OCI-LY7 (cell line): ENCODE data around the gene EMSY. TPM values are rescaled to one million over a fixed set of nuclear protein-coding genes. Genes with fewer than 3 reads are reported as not detected.

Experiments
- BruUV-seq: library from RNA; stranded (reverse); fragments of 400-500 nt; replicated peaks from 2 replicates; lab custom pipeline; 2021; lab: Mats Ljungman, UMichigan
- CTCF ChIA-PET: fragments of 300-600 bp; sonication (Branson Sonifier 250); formaldehyde crosslinking; loops from one replicate; lab custom pipeline; 2022; ENCODE audit warnings: antibody characterized with exemption; ENCODE audit not compliant: unreplicated experiment; lab: Charles Lee
- POLR2A ChIA-PET: fragments of 300-600 bp; sonication (Branson Sonifier 250); formaldehyde crosslinking; loops from one replicate; lab custom pipeline; 2022; ENCODE audit warnings: antibody characterized with exemption; lab: Charles Lee
- DNase-seq: peaks from one replicate; pipeline ENCODE4 v3.0.0-alpha.2; 2015; ENCODE audit warnings: low spot score
- H2AFZ ChIP-seq: fragments of 200-600 bp; sonication (generic), shearing (Covaris generic); 2 replicates; pipeline ENCODE4 v1.6.1; 2014; ENCODE audit warnings: mild to moderate bottlenecking, antibody characterized with exemption, low read length, moderate library complexity
- H3K27ac ChIP-seq: fragments of 200-600 bp; sonication (generic); 2 replicates; pipeline ENCODE4 v1.5.1; 2014; ENCODE audit warnings: mixed run types, low read depth, mild to moderate bottlenecking, moderate library complexity, low read length, inconsistent platforms; ENCODE audit not compliant: poor library complexity, severe bottlenecking
- H3K36me3 ChIP-seq: fragments of 200-600 bp; sonication (generic); 2 replicates; pipeline ENCODE4 v1.6.1; 2014; ENCODE audit warnings: mild to moderate bottlenecking, antibody characterized with exemption, low read length, moderate library complexity, mixed read lengths; ENCODE audit not compliant: insufficient read depth
- H3K4me1 ChIP-seq: fragments of 200-600 bp; sonication (generic); 2 replicates; pipeline ENCODE4 v1.5.1; 2014; ENCODE audit warnings: mild to moderate bottlenecking, low read length; ENCODE audit not compliant: insufficient read depth, poor library complexity, severe bottlenecking
- H3K4me2 ChIP-seq: fragments of 200-600 bp; sonication (generic); 2 replicates; pipeline ENCODE4 v1.6.1; 2014; ENCODE audit warnings: mild to moderate bottlenecking, low read length
- H3K4me3 ChIP-seq: fragments of 200-600 bp; sonication (generic); 2 replicates; pipeline ENCODE4 v1.5.1; 2014; ENCODE audit warnings: mild to moderate bottlenecking, low read depth, low read length; ENCODE audit not compliant: poor library complexity, severe bottlenecking
- H3K79me2 ChIP-seq: fragments of 200-600 bp; sonication (generic); 2 replicates; pipeline ENCODE4 v1.6.1; 2016; ENCODE audit warnings: low read depth, mild to moderate bottlenecking, low read length, moderate library complexity, mixed read lengths; ENCODE audit not compliant: insufficient read depth
- H3K9me2 ChIP-seq: fragments of 200-600 bp; sonication (generic); 2 replicates; pipeline ENCODE4 v1.6.1; 2016; ENCODE audit warnings: mild to moderate bottlenecking, low read length, mixed read lengths; ENCODE audit not compliant: insufficient read depth
- H3K9me3 ChIP-seq: fragments of 200-600 bp; sonication (generic); 2 replicates; pipeline ENCODE4 v1.6.1; 2014; ENCODE audit warnings: mild to moderate bottlenecking, mixed run types, low read length, mixed read lengths
- H4K20me1 ChIP-seq: fragments of 200-600 bp; sonication (generic); 2 replicates; pipeline ENCODE4 v1.6.1; 2014; ENCODE audit warnings: mild to moderate bottlenecking, antibody characterized with exemption, low read length, moderate library complexity, mixed read lengths; ENCODE audit not compliant: insufficient read depth
- CTCF ChIP-seq: fragments of 200-600 bp; sonication (generic); conservative IDR thresholded peaks from 2 replicates; pipeline ENCODE4 v1.5.1; 2014; ENCODE audit warnings: mild to moderate bottlenecking, antibody characterized with exemption, low read length, moderate library complexity, mixed read lengths
- EZH2phosphoT487 ChIP-seq: fragments of 200-600 bp; sonication (generic); IDR thresholded peaks from 2 replicates; pipeline ENCODE4 v1.6.1; 2018; ENCODE audit warnings: low read depth, borderline replicate concordance, mild to moderate bottlenecking, mixed run types, antibody characterized with exemption, low read length, moderate library complexity, mixed read lengths
- intact Hi-C: fragments of 100-400 bp; cut with micrococcal nuclease; formaldehyde crosslinking; loops from one replicate; pipeline ENCODE4 v1.10.0; 2022; ENCODE audit not compliant: unreplicated experiment
- small RNA-seq: library from RNA; depleted of rRNA; stranded (forward); fragments of <200 nt; gene quantifications from one replicate; pipeline ENCODE3, GENCODE V24; 2014
- total RNA-seq, 2 experiments: library from RNA; depleted of rRNA in 1 of 2; stranded (reverse); fragments of >200 nt in 1 of 2; shearing (Covaris generic) in 1 of 2; gene quantifications; 2 replicates each; pipeline ENCODE4 v1.2.3, GENCODE V29; 2014 to 2022

EMSY gene
- total RNA-seq, 2 experiments from 2014 or later, result 26.3 to 29.8 TPM

- Histone ChIP-seq H2AFZ (no peak overlapping the region), H3K4me3 (no peak overlapping the region), H3K27ac (no peak overlapping the region), H3K9me3 (no peaks in the 10 kb centered on the region), H4K20me1 (no peaks in the 10 kb centered on the region), H3K79me2 (no peaks in the 10 kb centered on the region), H3K4me1 (peaks cover 18% of the 10 kb centered on the region), H3K4me2 (no peak overlapping the region), H3K9me2 (no peaks in the 10 kb centered on the region), H3K36me3 (no peaks in the 10 kb centered on the region)
- intact Hi-C loops, result no loop called here
- no peak for TF ChIP-seq EZH2phosphoT487
- no peak for TF ChIP-seq CTCF
- BruUV-seq, result no TSS peak
- ChIA-PET POLR2A (no interaction called here), CTCF (no interaction called here)
- DNase-seq, result no peak
These were observed 157.6 kb downstream of the EMSY start for GRCh38 chr11:76602431-76602861.

Small RNA genes within 50 kb of the gene (small RNA-seq; reads per million reads assigned to genes)
- gene AP001189.2 (not detected), gene RF00019 (not detected)

Other genes with a start within 250 kb of the EMSY start
- gene WNT11, start 238.5 kb upstream of the EMSY start, total RNA-seq (2014; rRNA removed; shearing (Covaris generic)), result not detected in 2 replicates
- not detected in 2 replicates for gene WNT11, start 238.5 kb upstream of the EMSY start, total RNA-seq (2022)
- 52.5 and 55.7 TPM in 2 replicates for gene THAP12, start 63.9 kb upstream of the EMSY start, total RNA-seq (2014; rRNA removed; shearing (Covaris generic))
- 65.9 and 74.7 TPM in 2 replicates for gene THAP12, start 63.9 kb upstream of the EMSY start, total RNA-seq (2022)
- gene GVQW3, start 63.7 kb upstream of the EMSY start, total RNA-seq (2014; rRNA removed; shearing (Covaris generic)), result 14.4 and 15.4 TPM in 2 replicates
- 16.5 and 18.4 TPM in 2 replicates for gene GVQW3, start 63.7 kb upstream of the EMSY start, total RNA-seq (2022)
- 5.4 and 5.5 TPM in 2 replicates for gene LRRC32, start 225.7 kb downstream of the EMSY start, total RNA-seq (2014; rRNA removed; shearing (Covaris generic))
- gene LRRC32, start 225.7 kb downstream of the EMSY start, total RNA-seq (2022), result 15.0 and 25.3 TPM in 2 replicates